Keratinocyte (primary cell): ENCODE measurements around the gene ZNF583. TPM values are rescaled to one million over a fixed set of nuclear protein-coding genes. Genes with fewer than 3 reads are reported as not detected.

Source experiments
- DNase-seq: peaks from one replicate; pipeline ENCODE4 v3.0.0-alpha.2; 2011; ENCODE audit warnings: low read depth, missing footprints, low spot score
- FAIRE-seq: peaks from 2 replicates; lab custom pipeline; 2011; peaks lifted over from hg19 to GRCh38; lab: Jason Lieb, UNC
- H2AFZ ChIP-seq: 2 replicates; pipeline ENCODE4 v1.6.0; 2012; ENCODE audit warnings: low read length, control low read depth, inconsistent platforms; ENCODE audit not compliant: control insufficient read depth
- H3K27ac ChIP-seq: 2 replicates; pipeline ENCODE4 v1.5.1; 2011; ENCODE audit warnings: low read length; ENCODE audit not compliant: control insufficient read depth, insufficient read depth
- H3K27me3 ChIP-seq: 3 replicates; pipeline ENCODE4 v1.6.0; 2011; ENCODE audit warnings: low read length; ENCODE audit not compliant: control insufficient read depth, insufficient read depth; ENCODE audit errors: extremely low read depth
- H3K36me3 ChIP-seq, 2 experiments: 2 replicates in 1 of 2; 3 replicates in 1 of 2; pipeline ENCODE4 v1.5.1; 2011; ENCODE audit warnings: low read length in 2 of 2, mild to moderate bottlenecking in 1 of 2; ENCODE audit not compliant: control insufficient read depth in 2 of 2, insufficient read depth in 2 of 2; ENCODE audit errors: extremely low read depth in 1 of 2
- H3K4me1 ChIP-seq: 3 replicates; pipeline ENCODE4 v1.5.1; 2011; ENCODE audit warnings: low read length; ENCODE audit not compliant: control insufficient read depth, insufficient read depth; ENCODE audit errors: extremely low read depth
- H3K4me2 ChIP-seq: 3 replicates; pipeline ENCODE4 v1.6.0; 2011; ENCODE audit warnings: low read depth, low read length; ENCODE audit not compliant: control insufficient read depth, insufficient read depth; ENCODE audit errors: extremely low read depth
- H3K4me3 ChIP-seq, 3 experiments: fragments of 200-600 bp in 1 of 3; sonication (generic) in 1 of 3; 2 replicates in 2 of 3; 3 replicates in 1 of 3; pipeline ENCODE4 v1.5.1; 2011 to 2016; ENCODE audit warnings: low read length in 3 of 3, mild to moderate bottlenecking in 3 of 3, control low read depth in 2 of 3, inconsistent platforms in 1 of 3, low read depth in 1 of 3, mixed read lengths in 1 of 3, mixed run types in 1 of 3, moderate library complexity in 1 of 3; ENCODE audit not compliant: control insufficient read depth in 2 of 3, insufficient read depth in 2 of 3; ENCODE audit errors: extremely low read depth in 1 of 3
- H3K79me2 ChIP-seq: 2 replicates; pipeline ENCODE4 v1.6.0; 2012; ENCODE audit warnings: low read length; ENCODE audit not compliant: control insufficient read depth, insufficient read depth
- H3K9ac ChIP-seq: 3 replicates; pipeline ENCODE4 v1.6.0; 2011; ENCODE audit warnings: low read length; ENCODE audit not compliant: control insufficient read depth, insufficient read depth; ENCODE audit errors: extremely low read depth
- H3K9me1 ChIP-seq: 3 replicates; pipeline ENCODE4 v1.6.0; 2011; ENCODE audit warnings: low read length; ENCODE audit not compliant: control insufficient read depth, insufficient read depth; ENCODE audit errors: extremely low read depth
- H3K9me3 ChIP-seq: 2 replicates; pipeline ENCODE4 v1.5.1; 2012; ENCODE audit warnings: low read depth, low read length; ENCODE audit not compliant: control insufficient read depth
- H4K20me1 ChIP-seq: 3 replicates; pipeline ENCODE4 v1.6.0; 2011; ENCODE audit warnings: low read length; ENCODE audit not compliant: control insufficient read depth, insufficient read depth; ENCODE audit errors: extremely low read depth
- EZH2 ChIP-seq: IDR thresholded peaks from one replicate; pipeline ENCODE4 v1.6.1; 2012; ENCODE audit warnings: inconsistent platforms, mild to moderate bottlenecking, low read length, moderate library complexity
- dilution Hi-C: fragments of 300-500 bp; cut with MboI; formaldehyde crosslinking; loops from one replicate; pipeline ENCODE4 v1.7.0; 2020; ENCODE audit warnings: low sequenced_read_pairs; ENCODE audit not compliant: extremely low pct_ligation_motif_present
- polyA plus RNA-seq, 5 experiments: library from polyadenylated mRNA; depleted of rRNA in 3 of 5; stranded (reverse) in 3 of 5; stranded (forward) in 1 of 5; unstranded in 1 of 5; fragments of >200 nt; gene quantifications; 1 replicate in 1 of 5; 2 replicates in 3 of 5; 3 replicates in 1 of 5; pipeline versions ENCODE4 v1.2.1 to v1.2.3, GENCODE V29; 2011 to 2012; ENCODE audit warnings: missing spikeins in 2 of 5, low read depth in 1 of 5, low replicate concordance in 1 of 5
- TF ChIP-seq, protein P1 (sequence below), 3 experiments: IDR thresholded peaks in 1 of 3; conservative IDR thresholded peaks in 1 of 3; optimal IDR thresholded peaks in 1 of 3; 2 replicates in 2 of 3; 3 replicates in 1 of 3; pipeline versions ENCODE3 to v1.5.1; 2011; ENCODE audit warnings: low read length in 3 of 3, mild to moderate bottlenecking in 3 of 3, moderate library complexity in 2 of 3, control low read depth in 1 of 3, inconsistent platforms in 1 of 3; ENCODE audit not compliant: insufficient read depth in 2 of 3; ENCODE audit errors: extremely low read depth in 1 of 3

Gene ZNF583
- polyA plus RNA-seq, 1 donor (not counting 4 experiments of a cell fraction or from before 2014, with no cell fraction given) = 3.3 TPM

GRCh38 chr19:56398809-56399208 lies 5.3 kb upstream of the ZNF583 start:
- Histone ChIP-seq H3K9me1 (no peaks in the 10 kb centered on the region), H3K9me3 (peaks cover 10% of the 10 kb centered on the region), H4K20me1 (no peaks in the 10 kb centered on the region), H3K4me1 (peaks cover 5% of the 10 kb centered on the region), H3K36me3 (peaks cover 0 to 9% of the 10 kb centered on the region in 2 experiments), H3K4me3 (no peak overlapping the region), H3K9ac (no peak overlapping the region), H3K79me2 (no peaks in the 10 kb centered on the region), H2AFZ (no peak overlapping the region), H3K4me2 (no peak overlapping the region), H3K27me3 (no peaks in the 10 kb centered on the region), H3K27ac (no peak overlapping the region)
- dilution Hi-C loops = no loop called here
- no peak for TF ChIP-seq EZH2
- TF ChIP-seq, protein P1, sequence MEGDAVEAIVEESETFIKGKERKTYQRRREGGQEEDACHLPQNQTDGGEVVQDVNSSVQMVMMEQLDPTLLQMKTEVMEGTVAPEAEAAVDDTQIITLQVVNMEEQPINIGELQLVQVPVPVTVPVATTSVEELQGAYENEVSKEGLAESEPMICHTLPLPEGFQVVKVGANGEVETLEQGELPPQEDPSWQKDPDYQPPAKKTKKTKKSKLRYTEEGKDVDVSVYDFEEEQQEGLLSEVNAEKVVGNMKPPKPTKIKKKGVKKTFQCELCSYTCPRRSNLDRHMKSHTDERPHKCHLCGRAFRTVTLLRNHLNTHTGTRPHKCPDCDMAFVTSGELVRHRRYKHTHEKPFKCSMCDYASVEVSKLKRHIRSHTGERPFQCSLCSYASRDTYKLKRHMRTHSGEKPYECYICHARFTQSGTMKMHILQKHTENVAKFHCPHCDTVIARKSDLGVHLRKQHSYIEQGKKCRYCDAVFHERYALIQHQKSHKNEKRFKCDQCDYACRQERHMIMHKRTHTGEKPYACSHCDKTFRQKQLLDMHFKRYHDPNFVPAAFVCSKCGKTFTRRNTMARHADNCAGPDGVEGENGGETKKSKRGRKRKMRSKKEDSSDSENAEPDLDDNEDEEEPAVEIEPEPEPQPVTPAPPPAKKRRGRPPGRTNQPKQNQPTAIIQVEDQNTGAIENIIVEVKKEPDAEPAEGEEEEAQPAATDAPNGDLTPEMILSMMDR (optimal IDR thresholded peaks at IDR 0.05 in 1 of 3, IDR thresholded peaks at IDR 0.05 in 1 of 3, conservative IDR thresholded peaks at IDR 0.05 in 1 of 3; ENCODE audit: extremely low read depth in 1 of 3, insufficient read depth in 2 of 3, low read length in 3 of 3) = no peak
- FAIRE-seq = no peak
- DNase-seq = no peak

DNA sequence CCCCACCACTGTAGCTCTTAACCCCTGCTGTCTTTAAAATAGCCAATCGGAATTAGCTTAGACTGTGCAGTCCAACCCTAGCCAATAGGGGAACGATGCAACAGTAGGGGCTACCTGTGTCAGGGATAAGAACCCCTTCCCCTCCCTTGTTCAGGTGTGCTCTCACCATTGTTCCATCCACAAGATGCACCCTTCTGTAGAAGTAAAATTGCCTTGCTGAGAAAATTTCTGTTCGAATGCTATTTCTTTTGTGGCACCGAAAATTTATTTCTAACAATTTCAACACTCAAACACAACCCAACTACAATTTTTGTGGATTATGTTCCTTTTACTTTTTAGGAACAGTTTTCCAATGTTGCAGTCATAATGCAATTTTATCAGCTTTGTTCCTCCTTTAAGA lies 3.6 kb upstream of the ZNF583 start:
- H3K9me3 ChIP-seq = peaks cover 8% of the 10 kb centered on the region

More for the DNA sequence above, 3.6 kb upstream of the ZNF583 start:
- no peak for DNase-seq
- Histone ChIP-seq H3K4me3 (no peak overlapping the region), H3K4me1 (peaks cover 15% of the 10 kb centered on the region), H3K9ac (no peak overlapping the region), H3K36me3 (peaks cover 0 to 9% of the 10 kb centered on the region in 2 experiments), H4K20me1 (no peaks in the 10 kb centered on the region), H3K79me2 (peaks cover 11% of the 10 kb centered on the region), H2AFZ (no peak overlapping the region), H3K4me2 (no peak overlapping the region), H3K27ac (no peak overlapping the region), H3K27me3 (no peaks in the 10 kb centered on the region), H3K9me1 (no peaks in the 10 kb centered on the region)
- TF ChIP-seq, protein P1 (optimal IDR thresholded peaks at IDR 0.05 in 1 of 3, IDR thresholded peaks at IDR 0.05 in 1 of 3, conservative IDR thresholded peaks at IDR 0.05 in 1 of 3; ENCODE audit: extremely low read depth in 1 of 3, insufficient read depth in 2 of 3, low read length in 3 of 3) = no peak
- TF ChIP-seq EZH2 = no peak
- dilution Hi-C loops = no loop called here
- no peak for FAIRE-seq
